Muscle of arm (tissue), 12 donors: Measurements from ENCODE around the gene GDPD5. TPM values are rescaled to one million over a fixed set of nuclear protein-coding genes. Genes with fewer than 3 reads are reported as not detected.
A peak's percentile ranks its signal among the peaks of the same experiment; 100 is the strongest.

ENCODE experiments used
- DNase-seq: peaks from one replicate; pipeline ENCODE4 v3.0.0-alpha.2; 2013
- polyA plus RNA-seq, 12 donors: library from polyadenylated mRNA; unstranded; fragments of 120-200 nt; gene quantifications; one replicate each; pipeline ENCODE4 v1.2.1, GENCODE V29; 2013; ENCODE audit not compliant: insufficient read length in 12 of 12

GDPD5 gene
- polyA plus RNA-seq, 12 donors, result 11.2 to 24.9 (median 20.3) TPM; not detected in 1

DNA sequence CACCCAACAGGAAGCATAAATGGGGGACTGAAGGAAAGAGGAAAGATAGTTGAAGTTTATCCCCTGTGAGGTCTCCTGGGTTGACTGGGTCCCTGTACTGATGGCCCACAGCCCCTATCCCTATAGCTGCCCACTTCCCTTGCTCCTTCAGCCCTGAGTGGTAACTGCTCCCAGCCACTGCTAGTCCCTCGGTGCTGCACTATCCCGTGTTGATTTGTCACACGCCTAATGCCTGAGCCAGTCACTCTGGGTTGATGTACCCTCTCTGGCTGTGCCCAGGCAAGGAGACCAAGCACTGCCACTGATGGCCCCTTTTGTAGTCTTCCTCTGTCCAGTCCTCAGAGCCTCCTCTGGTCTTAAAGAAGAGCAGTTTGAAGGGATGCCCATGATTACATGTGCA lies 9.6 kb downstream of the GDPD5 start:
- DNase-seq, result no peak

DNA sequence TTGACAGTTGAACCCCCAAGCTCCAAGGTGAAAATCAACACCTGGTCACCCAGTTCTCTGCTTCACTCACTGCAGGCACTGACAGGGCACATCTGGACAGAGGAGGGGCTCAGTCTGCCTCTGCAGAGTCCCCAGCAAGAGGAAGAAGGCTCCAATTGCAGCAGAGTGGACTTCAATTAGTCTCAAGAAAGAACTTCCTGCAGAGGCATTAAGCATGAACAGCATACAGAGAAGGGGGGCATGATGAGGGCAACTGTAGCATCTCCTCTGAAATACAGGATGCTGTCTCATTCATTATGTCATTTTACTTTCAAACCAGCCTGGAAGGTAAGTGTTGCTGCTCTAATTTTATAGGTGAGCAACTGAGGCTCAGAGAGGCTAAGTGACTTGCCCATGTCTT lies 11.1 kb downstream of the GDPD5 start:
- DNase-seq, result no peak

DNA sequence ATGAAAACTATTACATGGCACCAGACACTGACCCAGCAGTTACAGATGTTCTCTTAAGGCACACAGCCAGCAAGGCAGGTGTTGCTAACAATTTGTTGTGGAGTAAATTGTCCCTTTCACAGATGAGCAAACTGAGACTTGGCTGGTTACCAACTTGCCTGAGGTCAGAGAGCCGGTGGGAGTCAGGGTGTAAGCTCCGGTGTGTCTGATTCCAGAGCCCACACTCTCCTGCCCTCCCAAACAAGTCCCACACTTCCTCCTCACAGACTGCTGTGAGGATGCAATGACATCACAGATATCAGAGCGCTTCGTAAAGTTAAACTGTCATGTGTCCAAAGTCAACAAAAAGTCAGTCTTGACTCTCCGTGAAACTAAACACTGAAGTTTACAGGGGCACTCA lies 12.5 kb downstream of the GDPD5 start:
- DNase-seq, result no peak

DNA sequence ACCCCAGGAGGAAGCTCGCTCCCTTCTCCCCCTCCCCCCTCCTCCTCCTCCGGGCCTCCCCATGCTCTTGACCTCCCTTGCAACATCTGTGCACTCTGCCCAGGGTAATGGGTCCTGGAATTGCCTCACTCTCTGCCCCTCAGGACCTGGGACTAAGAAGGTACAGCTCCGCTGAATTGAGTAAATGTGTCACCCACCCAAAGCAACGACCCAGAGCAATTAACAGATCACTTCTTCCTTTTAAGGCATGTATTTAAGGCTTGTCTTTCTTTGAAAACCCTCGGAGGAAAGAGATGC lies 15.1 kb downstream of the GDPD5 start:
- DNase-seq, result no peak

DNA sequence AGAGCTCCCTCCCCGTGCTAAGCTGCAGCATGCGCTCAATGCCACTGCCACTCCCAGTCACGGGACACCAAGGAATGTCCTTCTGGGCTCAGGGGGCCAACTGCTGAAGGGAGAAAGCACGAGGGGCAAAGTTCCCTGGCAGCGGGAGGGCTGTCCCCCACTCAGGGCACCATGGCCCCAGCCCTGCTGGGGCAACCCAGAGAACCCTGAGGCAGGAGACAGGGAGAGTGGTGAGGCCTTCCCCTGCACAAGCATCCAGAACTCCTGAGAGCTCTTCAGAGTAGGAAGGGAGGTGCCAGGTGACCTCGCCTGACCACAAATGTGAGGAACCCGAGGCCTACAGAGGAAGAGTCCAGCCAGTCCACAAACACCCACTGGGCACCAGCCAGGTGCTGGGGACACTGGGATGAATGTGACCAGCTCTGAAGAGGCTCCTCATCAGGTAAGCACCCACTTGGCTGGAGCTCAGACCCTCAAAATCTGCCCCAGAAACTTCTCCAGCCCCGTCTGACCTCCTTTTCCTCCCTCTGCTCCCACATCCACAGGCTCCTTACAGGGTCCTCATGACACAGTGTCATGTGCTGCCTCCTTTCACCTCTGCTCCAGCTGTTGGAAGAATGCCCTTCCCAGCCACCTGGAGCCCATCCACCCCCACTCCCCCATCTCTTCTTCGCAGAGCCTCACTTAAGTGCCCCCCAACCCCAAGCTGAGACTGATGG lies 15.6 kb downstream of the GDPD5 start:
- no peak for DNase-seq

DNA sequence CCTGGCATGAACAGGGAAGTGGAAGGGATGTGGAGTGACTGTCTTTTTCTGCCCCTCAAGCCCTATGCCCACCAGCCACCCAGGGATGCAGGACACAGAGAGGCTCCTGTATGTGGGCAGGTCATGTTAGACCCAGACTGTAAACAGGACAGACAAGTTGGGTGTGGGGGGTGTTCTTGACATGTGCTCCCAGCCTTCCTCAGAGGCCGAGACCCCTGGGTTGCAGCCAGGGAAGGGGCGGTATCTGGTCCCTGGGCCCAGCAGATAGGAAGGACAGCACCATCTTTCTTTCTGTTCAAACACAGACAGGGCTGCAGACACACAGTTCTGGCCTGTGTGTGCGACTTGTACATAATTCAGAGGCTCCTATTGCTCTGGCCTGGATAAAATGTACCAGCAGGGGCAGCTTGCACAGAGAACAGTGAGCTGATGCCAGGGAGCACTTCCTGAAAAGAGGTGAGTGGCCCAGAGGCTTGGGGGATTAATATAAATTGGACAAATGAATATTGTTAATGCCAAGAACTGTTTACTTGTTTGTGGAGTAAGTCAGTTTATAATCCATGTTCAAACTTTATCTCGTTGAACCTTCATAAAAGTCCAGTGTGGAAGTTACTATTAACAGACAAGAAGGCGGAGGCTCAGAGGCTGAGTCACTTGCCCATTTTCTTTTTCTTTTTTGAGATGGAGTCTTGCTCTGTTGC lies 16.6 kb downstream of the GDPD5 start:
- DNase-seq, result no peak

DNA sequence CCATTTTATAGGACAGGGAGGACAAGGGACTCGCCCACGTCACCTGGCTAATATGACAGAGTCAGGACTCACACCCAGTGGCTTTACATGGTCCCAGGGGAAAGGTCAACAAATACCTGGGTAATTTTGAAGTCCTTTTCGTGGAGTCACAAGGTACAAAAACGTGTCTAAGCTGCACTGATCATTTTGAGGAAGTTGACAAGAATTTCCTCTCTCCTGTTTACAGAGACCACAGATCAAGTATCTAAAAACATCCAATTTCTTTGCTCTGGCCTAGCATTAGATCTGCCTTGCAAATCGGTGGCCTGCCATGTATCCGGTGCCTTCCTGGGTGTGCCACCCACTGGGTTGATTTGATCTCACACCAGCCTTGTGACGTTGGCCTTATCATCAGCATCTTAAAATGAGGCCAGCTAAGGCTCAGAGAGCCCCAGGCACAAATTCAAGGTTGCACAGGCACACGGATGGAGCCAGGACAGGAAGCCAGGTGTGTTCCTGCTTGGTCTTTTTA lies 17.6 kb downstream of the GDPD5 start:
- no peak for DNase-seq

DNA sequence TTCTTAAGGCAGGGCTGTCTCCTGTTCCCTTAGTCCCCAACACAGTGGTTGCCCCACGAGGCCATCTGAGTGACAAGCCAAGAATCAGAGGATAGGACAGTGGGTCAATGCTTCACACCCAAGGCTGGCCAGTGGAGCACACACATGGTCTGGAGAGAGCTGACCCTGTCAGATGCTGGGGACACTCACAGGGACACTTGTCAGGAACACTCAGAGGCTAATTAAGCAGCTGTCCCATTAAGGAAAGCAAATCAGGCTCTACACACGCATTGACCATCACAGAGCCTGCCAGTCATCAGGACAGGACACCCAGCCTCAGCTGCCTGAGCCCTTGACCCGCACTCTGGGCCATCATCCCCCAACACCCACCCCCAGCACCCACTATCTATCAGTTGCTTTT lies 18.2 kb downstream of the GDPD5 start:
- no peak for DNase-seq

DNA sequence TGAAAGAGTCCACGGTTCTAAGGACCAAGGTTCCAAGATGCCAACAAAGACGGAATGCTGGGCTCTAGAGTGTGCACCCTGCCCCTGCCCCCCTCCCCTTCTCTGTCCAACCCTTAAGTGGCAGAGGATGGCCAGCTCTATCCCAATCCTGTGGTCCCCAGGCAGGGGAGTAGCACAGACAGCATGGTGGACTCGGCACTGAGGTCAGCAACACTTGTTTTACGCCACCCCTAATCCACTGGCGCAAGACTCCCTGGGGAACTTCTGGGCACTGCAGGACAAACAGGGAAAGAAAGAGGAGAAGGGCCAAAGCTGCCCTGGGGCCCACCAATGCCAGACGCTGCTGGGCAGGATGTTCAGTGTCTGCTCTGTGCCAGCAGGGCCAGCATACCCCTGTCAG lies 18.9 kb downstream of the GDPD5 start:
- DNase-seq, result no peak

DNA sequence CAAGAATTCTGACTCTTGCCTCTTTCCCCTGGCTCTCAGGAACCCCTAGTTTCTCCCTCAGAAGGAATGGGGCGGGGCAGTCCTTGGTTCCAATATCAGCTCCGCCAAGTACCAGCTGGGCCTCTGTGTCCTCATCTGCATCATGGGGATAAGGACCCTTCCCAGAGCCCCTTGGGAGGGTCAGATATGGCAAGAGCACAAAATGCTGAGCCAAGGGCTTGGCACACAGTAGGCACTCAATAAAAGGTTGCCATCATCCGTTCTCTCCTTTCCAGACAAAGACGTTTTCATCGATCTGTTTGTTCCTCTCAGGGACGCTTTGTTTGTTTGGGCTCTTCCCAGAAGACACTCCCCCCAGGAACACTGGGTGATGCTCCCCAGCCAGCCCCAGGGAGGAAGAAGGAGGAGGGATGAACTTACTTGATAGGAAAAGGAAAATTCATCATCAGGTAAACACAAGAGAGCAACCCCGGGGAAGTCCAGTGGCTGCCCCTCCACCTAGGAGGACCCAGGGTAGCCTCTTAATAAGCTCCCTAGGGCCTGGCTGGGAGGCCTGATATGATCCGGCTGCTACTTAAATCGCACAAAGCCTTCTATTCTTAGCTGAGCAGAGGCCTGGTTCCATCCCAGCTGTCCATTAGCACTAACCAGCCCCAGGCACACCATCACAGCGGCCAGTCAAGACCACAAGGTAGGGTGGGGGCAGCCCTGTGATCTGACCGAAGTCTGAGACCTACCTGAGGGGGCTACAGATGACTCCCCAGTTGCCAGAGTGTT lies 19.6 kb downstream of the GDPD5 start:
- no peak for DNase-seq

DNA sequence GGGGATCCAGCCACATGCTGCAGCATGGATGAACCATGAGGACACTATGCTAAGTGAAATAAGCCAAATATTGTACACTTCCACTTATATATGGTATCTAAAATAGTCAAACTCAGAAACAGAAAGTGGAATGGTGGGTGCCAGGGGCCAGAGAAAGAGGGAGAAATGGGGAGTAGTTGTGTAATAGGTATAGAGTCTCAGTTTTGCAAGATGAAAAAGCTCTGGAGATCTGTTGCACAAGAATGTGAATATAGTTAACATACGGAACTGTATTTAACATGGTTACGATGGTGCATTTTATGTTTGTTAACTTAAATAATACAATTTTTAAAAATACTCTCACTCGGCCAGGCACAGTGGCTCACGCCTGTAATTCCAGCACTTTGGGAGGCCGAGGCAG lies 21.2 kb downstream of the GDPD5 start:
- DNase-seq, result no peak

DNA sequence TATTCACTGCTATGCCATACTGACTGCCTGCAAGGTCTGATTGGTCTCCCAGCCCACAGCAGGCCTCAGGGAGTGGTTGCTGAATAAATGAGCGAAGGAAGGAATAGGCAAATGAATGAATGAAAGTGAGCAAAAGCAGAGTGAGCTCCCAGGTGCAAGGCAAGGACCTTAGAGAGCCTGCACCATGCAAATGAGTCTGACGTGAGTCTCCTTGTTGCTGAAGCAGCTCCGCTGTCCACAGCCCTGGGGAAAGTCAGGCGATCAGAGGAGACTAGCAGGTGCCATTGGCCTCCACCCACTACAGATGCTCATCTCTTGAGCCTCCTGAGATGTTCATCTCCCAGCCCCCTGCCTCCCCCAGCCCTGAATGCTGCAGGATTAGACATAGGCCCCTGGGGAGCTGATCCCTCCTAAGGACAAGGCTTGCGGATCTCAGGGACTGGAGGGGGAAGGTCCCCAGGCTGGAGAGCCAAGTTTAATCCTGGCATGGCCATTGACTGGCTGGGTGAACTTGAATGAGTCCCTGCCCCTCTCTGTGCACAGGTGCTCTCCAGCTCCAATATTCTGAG lies 22.1 kb downstream of the GDPD5 start:
- no peak for DNase-seq

DNA sequence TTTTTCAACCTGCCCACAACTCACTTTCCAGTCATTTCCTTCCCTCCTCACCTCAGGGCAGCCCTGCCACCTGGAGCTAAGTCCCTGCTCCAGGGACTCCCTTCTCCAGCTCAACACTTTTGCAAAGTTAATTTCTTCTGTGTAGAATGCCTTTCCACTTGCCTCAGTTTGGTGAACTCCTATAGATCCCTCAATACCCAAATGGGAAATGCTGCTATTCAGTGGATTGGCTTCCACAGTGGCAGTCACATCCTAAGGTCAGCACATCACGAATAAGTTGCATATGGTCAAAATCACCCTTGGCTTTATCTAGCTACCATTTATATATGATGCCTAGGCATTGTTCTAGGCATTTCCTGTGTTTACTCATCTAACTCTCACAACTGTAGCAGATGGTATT lies 23.6 kb downstream of the GDPD5 start:
- no peak for DNase-seq

DNA sequence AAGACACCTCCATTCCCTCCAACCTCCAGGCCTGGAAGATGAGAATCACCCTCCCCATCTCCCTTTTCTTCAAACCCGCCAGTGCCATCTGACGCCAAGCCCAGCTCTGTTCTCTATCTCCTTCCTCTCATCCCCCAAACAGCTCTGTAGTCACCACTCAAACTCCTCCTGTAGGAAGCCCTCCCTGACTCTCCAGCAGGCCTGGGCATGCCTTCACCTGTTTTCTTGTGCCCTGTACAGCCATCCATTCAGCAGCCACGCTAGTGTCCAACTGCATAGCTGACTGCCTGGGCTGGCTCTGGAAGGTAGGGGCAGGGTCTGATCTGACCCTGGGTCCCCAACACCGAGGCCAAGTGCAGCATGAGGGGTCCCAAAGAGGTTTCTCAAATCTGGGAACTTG lies 25.0 kb downstream of the GDPD5 start:
- no peak for DNase-seq

DNA sequence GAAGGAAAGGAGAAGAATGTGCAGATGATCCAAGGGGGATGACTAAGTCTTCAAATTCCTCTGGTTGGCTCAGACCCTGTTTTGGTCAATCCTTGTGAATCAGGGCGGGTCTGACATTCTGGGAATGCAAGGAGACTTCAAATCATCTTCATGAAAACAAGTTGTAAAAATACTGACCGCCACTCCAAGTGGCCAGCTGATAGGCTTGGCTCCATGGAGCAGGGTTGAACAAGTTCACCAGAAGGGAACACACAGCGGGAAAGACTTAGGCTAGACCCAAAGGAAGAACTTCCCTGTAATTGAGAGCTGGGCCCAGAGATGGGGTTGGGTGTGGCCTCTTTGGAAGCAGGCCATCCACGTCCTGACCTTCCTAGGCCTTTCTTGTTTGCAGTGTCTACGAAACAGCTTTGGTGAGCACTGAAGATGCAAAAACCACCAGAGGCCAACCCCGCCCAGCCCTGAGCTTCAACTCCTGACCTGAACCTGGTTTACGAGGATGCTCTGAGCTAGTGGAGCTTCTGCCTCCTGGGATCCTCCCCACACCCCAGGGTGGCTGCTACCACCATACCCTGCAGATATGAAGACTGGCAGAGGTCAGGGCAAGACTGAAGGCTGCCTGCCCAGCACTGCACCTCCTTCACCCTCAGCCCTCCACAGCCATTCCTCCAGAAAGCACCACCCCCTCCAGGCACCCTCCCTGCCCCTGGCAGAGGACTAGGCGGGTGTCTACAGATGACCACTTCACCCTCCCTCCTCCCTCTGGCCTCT lies 26.1 kb downstream of the GDPD5 start:
- peak; percentile 35 for DNase-seq

DNA sequence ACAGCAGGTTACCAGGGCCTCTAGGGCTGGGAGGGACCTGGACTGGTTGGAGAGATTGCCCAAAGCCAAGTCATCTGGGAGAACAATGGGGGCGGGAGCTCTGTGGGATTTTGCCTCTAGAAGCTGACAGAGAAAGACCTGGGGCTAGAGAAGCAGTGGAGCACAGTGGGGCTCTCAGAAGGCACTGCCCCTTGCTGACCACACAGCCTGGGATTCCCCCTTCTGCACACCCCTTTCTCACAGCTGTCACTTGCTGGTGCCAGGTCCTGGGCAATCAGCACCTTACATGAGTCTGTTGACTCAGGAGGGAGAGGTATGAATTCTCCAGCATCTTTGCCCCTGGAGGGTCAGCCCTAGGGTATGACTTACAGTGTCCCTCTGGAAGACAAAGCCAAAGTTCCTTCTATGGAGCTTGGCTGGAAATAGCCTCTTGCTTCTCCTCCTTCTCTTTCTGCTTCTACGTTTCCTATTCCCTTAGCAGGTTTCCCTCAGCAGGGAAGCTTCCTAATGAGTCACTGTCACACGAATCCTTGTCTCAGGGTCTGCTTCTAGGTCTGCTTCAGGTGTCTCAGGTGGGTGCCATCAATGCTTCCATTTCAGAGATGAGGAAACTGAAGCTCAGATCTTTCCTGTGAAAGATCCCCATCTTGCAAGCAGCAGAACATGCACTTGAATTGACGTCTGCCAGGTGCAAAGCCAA lies 27.0 kb downstream of the GDPD5 start:
- DNase-seq, result no peak

DNA sequence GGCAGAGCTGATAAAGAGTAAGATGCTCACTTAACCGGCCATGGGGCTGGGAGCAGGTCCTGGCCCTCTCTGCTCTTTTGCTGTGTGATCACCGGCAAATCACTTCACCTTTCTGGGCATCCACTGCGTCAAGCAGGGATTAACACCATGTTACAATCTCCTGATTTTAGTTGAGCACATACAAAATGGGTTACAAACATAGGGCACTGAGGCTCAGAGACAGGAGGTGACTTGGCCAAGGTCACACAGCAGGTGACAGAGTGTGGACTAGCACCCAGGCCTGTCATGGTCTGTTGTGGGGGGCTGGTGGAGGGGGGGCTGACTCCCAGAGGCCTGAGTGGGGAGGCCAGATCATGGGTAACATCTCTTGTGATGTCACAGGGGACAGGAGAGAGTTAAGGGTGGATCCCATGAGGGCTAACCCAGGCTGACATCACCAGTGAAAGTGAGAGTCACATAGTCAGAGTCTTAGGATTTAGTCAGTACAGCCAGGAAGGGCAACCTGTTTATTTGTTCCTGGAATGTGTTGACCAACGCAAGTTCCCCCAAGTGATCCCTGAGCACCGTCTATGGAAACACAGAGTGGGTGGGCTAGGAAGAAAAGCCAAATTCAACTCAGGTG lies 27.8 kb downstream of the GDPD5 start:
- no peak for DNase-seq

DNA sequence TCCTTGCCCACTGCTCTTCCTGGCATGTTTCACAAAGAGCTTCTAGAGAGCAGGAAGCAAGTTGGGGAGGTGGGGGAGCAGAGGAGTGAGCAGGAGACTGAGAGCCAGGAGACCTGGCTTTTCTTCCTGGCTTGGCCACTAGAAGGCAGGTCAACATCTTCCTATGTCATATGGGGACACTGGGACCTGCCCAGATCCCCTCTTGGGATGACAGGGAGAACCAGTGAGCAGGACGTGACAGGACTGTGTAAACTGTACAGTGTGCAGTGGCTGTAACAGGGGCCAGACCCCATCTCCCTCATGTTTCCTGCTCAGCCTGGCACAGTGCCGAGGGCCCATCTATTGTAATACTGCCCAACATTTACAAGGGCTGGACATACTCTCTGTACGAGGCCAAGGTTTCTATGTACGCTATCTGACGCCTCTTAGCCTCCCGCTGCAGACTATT lies 29.4 kb downstream of the GDPD5 start:
- DNase-seq, result no peak

DNA sequence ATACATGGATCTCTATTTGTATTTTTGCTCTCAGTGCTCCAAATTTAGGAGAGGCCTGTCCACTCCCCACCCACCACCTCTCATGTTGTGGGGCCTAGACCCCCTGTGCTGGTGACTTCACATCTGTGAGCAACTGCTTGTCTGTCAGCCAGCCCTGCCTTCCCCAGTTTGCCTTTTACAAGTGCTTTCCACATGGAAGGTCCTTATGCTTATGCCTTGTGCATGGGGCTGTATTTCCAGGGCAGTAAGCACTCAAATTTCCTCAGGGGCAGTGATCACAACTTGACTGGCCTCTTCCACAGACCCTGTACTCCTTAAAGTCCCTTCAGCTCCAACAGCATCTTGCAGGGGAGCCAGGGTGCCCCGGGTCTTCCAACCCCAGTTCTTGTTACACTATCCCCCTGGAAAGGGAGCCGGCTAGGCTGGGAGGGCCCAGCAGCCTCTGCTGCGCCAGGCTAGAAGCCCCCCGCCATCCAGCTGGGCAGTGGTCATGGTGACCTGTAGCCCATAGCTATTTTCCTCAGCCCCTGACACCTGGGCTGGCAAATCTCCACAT lies 29.9 kb downstream of the GDPD5 start:
- no peak for DNase-seq

DNA sequence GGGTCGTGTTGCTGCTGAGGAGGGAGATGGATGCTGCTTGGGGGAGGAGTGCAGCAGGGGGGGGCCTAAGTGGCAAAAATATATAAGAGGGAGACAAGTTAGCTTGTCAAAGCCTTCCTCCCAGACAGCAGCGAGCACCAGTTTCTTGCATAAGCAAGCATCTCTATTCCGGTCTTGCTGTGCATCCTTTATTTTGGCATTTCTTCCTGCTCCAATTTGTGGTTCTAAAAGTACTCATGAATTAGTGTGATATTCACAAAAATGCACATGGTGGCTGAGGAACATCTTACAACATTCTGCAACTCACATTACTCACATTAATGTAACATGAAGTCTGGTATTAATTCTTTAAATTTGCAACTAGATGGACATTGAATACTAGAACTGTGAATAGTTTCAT lies 32.1 kb downstream of the GDPD5 start:
- DNase-seq, result no peak
